Ectodermal cell (in vitro differentiated cells): ENCODE measurements around the gene HIF1AN. TPM values are rescaled to one million over a fixed set of nuclear protein-coding genes. Genes with fewer than 3 reads are reported as not detected.

Experiments
- H3K27ac ChIP-seq: 2 replicates; pipeline ENCODE4 v1.7.0; 2013; ENCODE audit warnings: mild to moderate bottlenecking, low read depth, low read length; ENCODE audit not compliant: insufficient read depth, poor library complexity, severe bottlenecking
- H3K27me3 ChIP-seq: 2 replicates; pipeline ENCODE4 v1.7.0; 2013; ENCODE audit warnings: mild to moderate bottlenecking, low read length; ENCODE audit not compliant: insufficient read depth, control insufficient read depth, poor library complexity, severe bottlenecking
- H3K36me3 ChIP-seq: one replicate; pipeline ENCODE4 v1.7.0; 2013; ENCODE audit warnings: low read length; ENCODE audit not compliant: control insufficient read depth, insufficient read depth
- H3K4me1 ChIP-seq: one replicate; pipeline ENCODE4 v1.7.0; 2013; ENCODE audit warnings: low read length; ENCODE audit not compliant: control insufficient read depth, insufficient read depth
- H3K4me3 ChIP-seq: 2 replicates; pipeline ENCODE4 v1.7.0; 2013; ENCODE audit warnings: low read depth, low read length, control low read depth; ENCODE audit not compliant: insufficient read depth
- H3K9me3 ChIP-seq: 2 replicates; pipeline ENCODE4 v1.7.0; 2013; ENCODE audit warnings: mild to moderate bottlenecking, low read length, moderate library complexity; ENCODE audit not compliant: control insufficient read depth
- WGBS, 2 experiments: methylation state at CpG; one replicate each; pipeline ENCODE4 v1.1.7; 2013; ENCODE audit warnings: missing lambda C conversion rate in 2 of 2; 5-methylcytosine and 5-hydroxymethylcytosine counted together
- polyA plus RNA-seq, 4 experiments: library from polyadenylated mRNA; stranded (reverse); fragments of 50-300 nt; gene quantifications; one replicate each; pipeline ENCODE4 v1.2.3, GENCODE V29; 2013

Gene HIF1AN
- 38.8 TPM for polyA plus RNA-seq (2013, experiment 1 of 4)
- 52.3 TPM for polyA plus RNA-seq (2013, experiment 2 of 4)
- polyA plus RNA-seq (2013, experiment 3 of 4): 21.9 TPM
- 26.8 TPM for polyA plus RNA-seq (2013, experiment 4 of 4)

GRCh38 chr10:100535715-100536353 is at the start of gene HIF1AN:
Gene HIF1AN (plus strand): TSS chr10:100535943. CDS start chr10:100535959, 16 bp downstream.
- no peak within 1 kb of the TSS for H3K27ac ChIP-seq
- no peaks in the 10 kb centered on the region for H3K27me3 ChIP-seq
- WGBS, 2 experiments: 1% methylated on average over 35 of the region's 35 CpGs
- peaks cover 10% of the 10 kb centered on the region for H3K4me1 ChIP-seq
- H3K9me3 ChIP-seq: no peaks in the 10 kb centered on the region
- H3K36me3 ChIP-seq: peaks cover 27% of the 10 kb centered on the region
- H3K4me3 ChIP-seq: peak within 1 kb of the TSS; percentile 61

GRCh38 chr10:100487529-100487928 is 48.2 kb upstream of the HIF1AN start:
- H3K36me3 ChIP-seq: peaks cover 16% of the 10 kb centered on the region
- WGBS, 2 experiments: 92 to 93% methylated on average over 6 of the region's 6 CpGs
- H3K27ac ChIP-seq: no peak overlapping the region
- no peaks in the 10 kb centered on the region for H3K9me3 ChIP-seq
- H3K27me3 ChIP-seq: peaks cover 90% of the 10 kb centered on the region
- H3K4me3 ChIP-seq: no peak overlapping the region
- H3K4me1 ChIP-seq: peaks cover 51% of the 10 kb centered on the region

- no peak overlapping the region for H3K4me3 ChIP-seq
- peaks cover 16% of the 10 kb centered on the region for H3K36me3 ChIP-seq
- no peak overlapping the region for H3K27ac ChIP-seq
- peaks cover 32% of the 10 kb centered on the region for H3K4me1 ChIP-seq
- 86 to 91% methylated on average over 5 of the region's 5 CpGs for WGBS, 2 experiments
- H3K27me3 ChIP-seq: peaks cover 90% of the 10 kb centered on the region
- no peaks in the 10 kb centered on the region for H3K9me3 ChIP-seq
Observed at GRCh38 chr10:100489396-100489795, 46.3 kb upstream of the HIF1AN start.

GRCh38 chr10:100490531-100490930 is 45.2 kb upstream of the HIF1AN start:
- Histone ChIP-seq H3K27ac (no peak overlapping the region), H3K4me3 (no peak overlapping the region), H3K36me3 (peaks cover 16% of the 10 kb centered on the region), H3K27me3 (peaks cover 94% of the 10 kb centered on the region), H3K9me3 (no peaks in the 10 kb centered on the region), H3K4me1 (peaks cover 22% of the 10 kb centered on the region)
- WGBS, 2 experiments: 95 to 98% methylated on average over 2 of the region's 2 CpGs

- peaks cover 85% of the 10 kb centered on the region for H3K27me3 ChIP-seq
- H3K4me3 ChIP-seq: no peak overlapping the region
- peaks cover 7% of the 10 kb centered on the region for H3K36me3 ChIP-seq
- no peaks in the 10 kb centered on the region for H3K9me3 ChIP-seq
- H3K27ac ChIP-seq: no peak overlapping the region
- no peaks in the 10 kb centered on the region for H3K4me1 ChIP-seq
- WGBS, 2 experiments: 89 to 90% methylated on average over 2 of the region's 2 CpGs
Observed at GRCh38 chr10:100496567-100496966, 39.2 kb upstream of the HIF1AN start.

- 94 to 98% methylated on average over 4 of the region's 4 CpGs for WGBS, 2 experiments
- Histone ChIP-seq H3K27me3 (peaks cover 84% of the 10 kb centered on the region), H3K36me3 (peaks cover 7% of the 10 kb centered on the region), H3K9me3 (no peaks in the 10 kb centered on the region), H3K4me3 (no peak overlapping the region), H3K4me1 (no peaks in the 10 kb centered on the region), H3K27ac (no peak overlapping the region)
Observed at GRCh38 chr10:100498059-100498458, 37.7 kb upstream of the HIF1AN start.

GRCh38 chr10:100501423-100501822 is 34.3 kb upstream of the HIF1AN start:
- H3K36me3 ChIP-seq: peaks cover 7% of the 10 kb centered on the region

GRCh38 chr10:100502926-100503494 is 32.7 kb upstream of the HIF1AN start:
- 88 to 97% methylated on average over 1 of the region's 1 CpG for WGBS, 2 experiments
- no peak overlapping the region for H3K4me3 ChIP-seq
- peaks cover 70% of the 10 kb centered on the region for H3K27me3 ChIP-seq
- no peaks in the 10 kb centered on the region for H3K36me3 ChIP-seq
- H3K27ac ChIP-seq: no peak overlapping the region
- H3K4me1 ChIP-seq: no peaks in the 10 kb centered on the region
- H3K9me3 ChIP-seq: no peaks in the 10 kb centered on the region

More at GRCh38 chr10:100501423-100501822, 34.3 kb upstream of the HIF1AN start:
- Histone ChIP-seq H3K27ac (no peak overlapping the region), H3K4me3 (no peak overlapping the region), H3K4me1 (no peaks in the 10 kb centered on the region), H3K9me3 (no peaks in the 10 kb centered on the region), H3K27me3 (peaks cover 75% of the 10 kb centered on the region)

GRCh38 chr10:100504096-100504495 is 31.6 kb upstream of the HIF1AN start:
- Histone ChIP-seq H3K4me3 (no peak overlapping the region), H3K27ac (no peak overlapping the region), H3K27me3 (peaks cover 62% of the 10 kb centered on the region), H3K4me1 (no peaks in the 10 kb centered on the region), H3K36me3 (no peaks in the 10 kb centered on the region), H3K9me3 (no peaks in the 10 kb centered on the region)
- 78 to 95% methylated on average over 5 of the region's 5 CpGs for WGBS, 2 experiments

GRCh38 chr10:100505164-100505563 is 30.6 kb upstream of the HIF1AN start:
- H3K36me3 ChIP-seq: no peaks in the 10 kb centered on the region
- no peak overlapping the region for H3K27ac ChIP-seq
- no peak overlapping the region for H3K4me3 ChIP-seq
- H3K27me3 ChIP-seq: peaks cover 51% of the 10 kb centered on the region
- 90 to 96% methylated on average over 2 of the region's 2 CpGs for WGBS, 2 experiments
- H3K4me1 ChIP-seq: no peaks in the 10 kb centered on the region
- no peaks in the 10 kb centered on the region for H3K9me3 ChIP-seq
